H1 (cell line): ENCODE results near the gene OGFR. TPM values are rescaled to one million over a fixed set of nuclear protein-coding genes. Genes with fewer than 3 reads are reported as not detected.

Experiments
- CBX5 ChIP-seq: fragments of 300-800, 300-1000 bp; sonication (generic); IDR thresholded peaks from 2 replicates; pipeline ENCODE4 v1.7.1; 2016; ENCODE audit warnings: antibody characterized with exemption, low read length, low read depth
- CEBPB ChIP-seq: IDR thresholded peaks from 2 replicates; pipeline ENCODE4 v1.6.1; 2012; ENCODE audit warnings: low read depth, low read length
- CHD7 ChIP-seq: fragments of 300-600 bp; sonication (generic); IDR thresholded peaks from 2 replicates; pipeline ENCODE4 v1.7.1; 2012; ENCODE audit warnings: low read length, moderate library complexity, mild to moderate bottlenecking, inconsistent platforms; ENCODE audit not compliant: insufficient replicate concordance
- CREB1 ChIP-seq: IDR thresholded peaks from 2 replicates; pipeline ENCODE4 v1.6.1; 2012; ENCODE audit warnings: inconsistent platforms
- E2F6 ChIP-seq: IDR thresholded peaks from 2 replicates; pipeline ENCODE4 v1.6.1; 2012; ENCODE audit warnings: inconsistent platforms
- GABPA ChIP-seq: IDR thresholded peaks from 2 replicates; pipeline ENCODE4 v1.6.1; 2011; ENCODE audit warnings: mild to moderate bottlenecking, low read length, moderate library complexity, borderline replicate concordance; ENCODE audit not compliant: insufficient read depth
- HDAC6 ChIP-seq: IDR thresholded peaks from one replicate; pipeline ENCODE4 v1.7.1; 2012; ENCODE audit warnings: low read depth, mild to moderate bottlenecking, inconsistent platforms, low read length, moderate library complexity
- MAX ChIP-seq: IDR thresholded peaks from 2 replicates; pipeline ENCODE4 v1.6.1; 2012; ENCODE audit warnings: inconsistent platforms
- PHF8 ChIP-seq: fragments of 200-600 bp; sonication (generic); conservative IDR thresholded peaks from 2 replicates; pipeline ENCODE4 v1.7.1; 2012; ENCODE audit warnings: low read depth, mild to moderate bottlenecking, inconsistent platforms, low read length, moderate library complexity
- SP2 ChIP-seq: IDR thresholded peaks from 2 replicates; pipeline ENCODE4 v1.6.1; 2012; ENCODE audit warnings: mild to moderate bottlenecking, low read length, inconsistent platforms
- YY1 ChIP-seq: IDR thresholded peaks from 2 replicates; pipeline ENCODE4 v1.6.1; 2011; ENCODE audit warnings: low read depth, mild to moderate bottlenecking, low read length
- polyA plus RNA-seq, 7 experiments: library from polyadenylated mRNA; depleted of rRNA in 3 of 7; stranded (reverse) in 5 of 7; unstranded in 2 of 7; fragments of >200 nt in 5 of 7; fragments of 200-250 nt in 2 of 7; gene quantifications; 1 replicate in 5 of 7; 2 replicates in 1 of 7; 4 replicates in 1 of 7; pipeline versions ENCODE4 v1.2.1 to v1.2.3, GENCODE V29; 2011 to 2013; ENCODE audit warnings: missing spikeins in 2 of 7, mixed read lengths in 2 of 7
- total RNA-seq: library from RNA; stranded (reverse); fragmentation: NEBNext Ultra II Directional; extraction: Animal tissue kit (Norgen Biotek cat#: 25700); gene quantifications from 2 replicates; pipeline ENCODE4 v1.2.1, GENCODE V29; 2021

The OGFR gene
- total and polyA plus RNA-seq, 2 of the 8 experiments (the other 6 are each of a cell fraction or from before 2014, with no cell fraction given): 13.9 to 25.1 TPM

GRCh38 chr20:62831854-62832211 lies 27.2 kb downstream of the OGFR start (continued):
- TF ChIP-seq CHD7 (no peak), CREB1 (no peak), SP2 (no peak), CBX5 (no peak), CEBPB (no peak), HDAC6 (no peak), YY1 (no peak), MAX (no peak), PHF8 (no peak), GABPA (no peak), E2F6 (no peak)
- TF ChIP-seq, all 59 proteins: peak for 0
